ENCODE results near the gene LYRM1.

LYRM1 gene

GRCh38 chr16:20874088-20874581 is 26.4 kb upstream of the LYRM1 start:
- peaks cover 16% of the 10 kb centered on the region for H3K4me1 ChIP-seq (ENCODE audit: insufficient read depth, low read length, severe bottlenecking)
- H3K27ac ChIP-seq (ENCODE audit: low read depth, low read length, poor library complexity, severe bottlenecking), result no peak overlapping the region
- TF ChIP-seq EZH2 (IDR thresholded peaks at IDR 0.05; ENCODE audit: borderline replicate concordance, low read length) (no peak), CTCF (IDR thresholded peaks at IDR 0.05; ENCODE audit: low read length) (no peak)
- H3K9me2 ChIP-seq (ENCODE audit: low read depth, low read length), result no peaks in the 10 kb centered on the region
- H3K4me2 ChIP-seq (ENCODE audit: low read length), result no peak overlapping the region
- no peaks in the 10 kb centered on the region for H3K27me3 ChIP-seq (ENCODE audit: insufficient read depth, low read length)
- H3K36me3 ChIP-seq (ENCODE audit: insufficient read depth, low read length), result no peaks in the 10 kb centered on the region
- no peak overlapping the region for H2AFZ ChIP-seq (ENCODE audit: low read length)
- no peaks in the 10 kb centered on the region for H3K9me3 ChIP-seq (ENCODE audit: low read length)
- H3K79me2 ChIP-seq (ENCODE audit: insufficient read depth, low read length), result no peaks in the 10 kb centered on the region
- H3K9ac ChIP-seq (ENCODE audit: low read length), result no peak overlapping the region
- H3K4me3 ChIP-seq (ENCODE audit: low read depth, low read length, poor library complexity, severe bottlenecking), result no peak overlapping the region
- no peaks in the 10 kb centered on the region for H3F3A ChIP-seq (ENCODE audit: insufficient read depth, low read length)
- H4K20me1 ChIP-seq (ENCODE audit: insufficient read depth, low read length), result no peaks in the 10 kb centered on the region

- TF ChIP-seq EZH2 (IDR thresholded peaks at IDR 0.05; ENCODE audit: borderline replicate concordance, low read length) (no peak), CTCF (IDR thresholded peaks at IDR 0.05; ENCODE audit: low read length) (no peak)
- no peaks in the 10 kb centered on the region for H3K9me3 ChIP-seq (ENCODE audit: low read length)
- no peak overlapping the region for H2AFZ ChIP-seq (ENCODE audit: low read length)
- H3K4me1 ChIP-seq (ENCODE audit: insufficient read depth, low read length, severe bottlenecking), result peaks cover 21% of the 10 kb centered on the region
- no peaks in the 10 kb centered on the region for H3K79me2 ChIP-seq (ENCODE audit: insufficient read depth, low read length)
- H3K9ac ChIP-seq (ENCODE audit: low read length), result no peak overlapping the region
- H3K27ac ChIP-seq (ENCODE audit: low read depth, low read length, poor library complexity, severe bottlenecking), result no peak overlapping the region
- no peaks in the 10 kb centered on the region for H3K9me2 ChIP-seq (ENCODE audit: low read depth, low read length)
- no peaks in the 10 kb centered on the region for H3F3A ChIP-seq (ENCODE audit: insufficient read depth, low read length)
- no peaks in the 10 kb centered on the region for H3K27me3 ChIP-seq (ENCODE audit: insufficient read depth, low read length)
- no peaks in the 10 kb centered on the region for H4K20me1 ChIP-seq (ENCODE audit: insufficient read depth, low read length)
- no peak overlapping the region for H3K4me2 ChIP-seq (ENCODE audit: low read length)
- no peaks in the 10 kb centered on the region for H3K36me3 ChIP-seq (ENCODE audit: insufficient read depth, low read length)
- no peak overlapping the region for H3K4me3 ChIP-seq (ENCODE audit: low read depth, low read length, poor library complexity, severe bottlenecking)
Observed at GRCh38 chr16:20875355-20875650, 25.3 kb upstream of the LYRM1 start.

- Histone ChIP-seq H3K36me3 (ENCODE audit: insufficient read depth, low read length) (no peaks in the 10 kb centered on the region), H3K9me3 (ENCODE audit: low read length) (no peaks in the 10 kb centered on the region), H3F3A (ENCODE audit: insufficient read depth, low read length) (no peaks in the 10 kb centered on the region), H3K4me3 (ENCODE audit: low read depth, low read length, poor library complexity, severe bottlenecking) (no peak overlapping the region), H3K27ac (ENCODE audit: low read depth, low read length, poor library complexity, severe bottlenecking) (no peak overlapping the region), H3K27me3 (ENCODE audit: insufficient read depth, low read length) (no peaks in the 10 kb centered on the region), H3K79me2 (ENCODE audit: insufficient read depth, low read length) (no peaks in the 10 kb centered on the region), H3K9ac (ENCODE audit: low read length) (no peak overlapping the region), H4K20me1 (ENCODE audit: insufficient read depth, low read length) (no peaks in the 10 kb centered on the region), H3K4me2 (ENCODE audit: low read length) (no peak overlapping the region), H2AFZ (ENCODE audit: low read length) (no peak overlapping the region), H3K9me2 (ENCODE audit: low read depth, low read length) (no peaks in the 10 kb centered on the region), H3K4me1 (ENCODE audit: insufficient read depth, low read length, severe bottlenecking) (peaks cover 21% of the 10 kb centered on the region)
- TF ChIP-seq CTCF (IDR thresholded peaks at IDR 0.05; ENCODE audit: low read length) (no peak), EZH2 (IDR thresholded peaks at IDR 0.05; ENCODE audit: borderline replicate concordance, low read length) (no peak)
Observed at GRCh38 chr16:20878682-20879147, 21.9 kb upstream of the LYRM1 start.
